ENCODE data around the gene ATXN7L1.
"Not testable (repeated sequence)": the region's sequence is repeated elsewhere in the genome, so short reads cannot be mapped to it uniquely, and the experiment has no call there.

Gene ATXN7L1

GRCh38 chr7:105617280-105618015, 259.0 kb downstream of the ATXN7L1 start:
- DNase-seq (ENCODE audit: low spot score) = no peak

- DNase-seq (ENCODE audit: low spot score) = no peak
Measured at GRCh38 chr7:105614341-105614840, 262.0 kb downstream of the ATXN7L1 start.

GRCh38 chr7:105613611-105614330, 262.6 kb downstream of the ATXN7L1 start:
- DNase-seq (ENCODE audit: low spot score) = no peak

- DNase-seq (ENCODE audit: low spot score) = no peak
Measured at GRCh38 chr7:105612806-105613205, 263.6 kb downstream of the ATXN7L1 start.

GRCh38 chr7:105611856-105612775, 264.3 kb downstream of the ATXN7L1 start:
- DNase-seq (ENCODE audit: low spot score) = no peak

- DNase-seq (ENCODE audit: low spot score) = no peak
Measured at GRCh38 chr7:105610165-105610930, 266.1 kb downstream of the ATXN7L1 start.

GRCh38 chr7:105602325-105603305, 273.8 kb downstream of the ATXN7L1 start:
- no peak for DNase-seq (ENCODE audit: low spot score)

- DNase-seq (ENCODE audit: low spot score) = peak; percentile 19
Measured at GRCh38 chr7:105600720-105601550, 275.5 kb downstream of the ATXN7L1 start.

- no peak for DNase-seq (ENCODE audit: low spot score)
Measured at GRCh38 chr7:105599551-105599950, 276.8 kb downstream of the ATXN7L1 start.

- not testable (repeated sequence) for DNase-seq (ENCODE audit: low spot score)
Measured at GRCh38 chr7:105599080-105599479, 277.3 kb downstream of the ATXN7L1 start.

GRCh38 chr7:105596866-105597265, 279.5 kb downstream of the ATXN7L1 start:
- no peak for DNase-seq (ENCODE audit: low spot score)

- DNase-seq (ENCODE audit: low spot score) = no peak
Measured at GRCh38 chr7:105594034-105594433, 282.4 kb downstream of the ATXN7L1 start.

- DNase-seq (ENCODE audit: low spot score) = no peak
Measured at GRCh38 chr7:105591522-105591921, 284.9 kb downstream of the ATXN7L1 start.

- DNase-seq (ENCODE audit: low spot score) = no peak
Measured at GRCh38 chr7:105590793-105591192, 285.6 kb downstream of the ATXN7L1 start.

- DNase-seq (ENCODE audit: low spot score) = peak; percentile 88
Measured at GRCh38 chr7:105589356-105590077, 286.9 kb downstream of the ATXN7L1 start.

GRCh38 chr7:105587909-105588635, 288.3 kb downstream of the ATXN7L1 start:
- DNase-seq (ENCODE audit: low spot score) = no peak

GRCh38 chr7:105585850-105586500, 290.4 kb downstream of the ATXN7L1 start:
- DNase-seq (ENCODE audit: low spot score) = no peak

Measured in AG20443 (cell line).